Peyer's patch (tissue), 4 donors: ENCODE results near the gene METTL22. TPM values are rescaled to one million over a fixed set of nuclear protein-coding genes. Genes with fewer than 3 reads are reported as not detected.

ENCODE experiments used
- DNase-seq, 3 donors: peaks; one replicate each; pipeline ENCODE4 v3.0.0-alpha.2; 2017 to 2019
- H3K27ac ChIP-seq, 4 donors: fragments of 200-600 bp; sonication (generic); one replicate each; pipeline ENCODE4 v1.5.1; 2016 to 2019
- H3K27me3 ChIP-seq, 2 donors: fragments of 200-600 bp; sonication (generic); one replicate each; pipeline ENCODE4 v1.5.1; 2019
- H3K36me3 ChIP-seq, 3 donors: fragments of 200-600 bp; sonication (generic); one replicate each; pipeline ENCODE4 v1.5.1; 2016 to 2019
- H3K4me1 ChIP-seq, 4 donors: fragments of 200-600 bp; sonication (generic); one replicate each; pipeline ENCODE4 v1.5.1; 2016 to 2019
- H3K4me3 ChIP-seq, 4 donors: fragments of 200-600 bp; sonication (generic); 1 replicate in 3 of 4; 2 replicates in 1 of 4; pipeline ENCODE4 v1.5.1; 2016 to 2019; ENCODE audit warnings: mild to moderate bottlenecking in 1 of 4
- H3K9me3 ChIP-seq, 4 donors: fragments of 200-600 bp; sonication (generic); one replicate each; pipeline ENCODE4 v1.5.1; 2016 to 2019; ENCODE audit warnings: mild to moderate bottlenecking in 1 of 4
- CTCF ChIP-seq, 6 experiments: fragments of 450-650 bp in 4 of 6; fragments of 200-600 bp in 2 of 6; sonication (generic) in 1 of 6; IDR thresholded peaks; one replicate each; pipeline ENCODE4 v1.5.1; 2017 to 2019; ENCODE audit warnings: antibody characterized with exemption in 6 of 6, mild to moderate bottlenecking in 3 of 6, moderate library complexity in 1 of 6
- POLR2A ChIP-seq, 2 donors: fragments of 450-650 bp; IDR thresholded peaks; one replicate each; pipeline ENCODE4 v1.5.1; 2017; ENCODE audit warnings: antibody characterized with exemption in 2 of 2, mild to moderate bottlenecking in 2 of 2, moderate library complexity in 2 of 2
- total RNA-seq, 4 donors: library from RNA; depleted of rRNA; stranded (reverse); fragments of >200 nt; gene quantifications; one replicate each; pipeline ENCODE4 v1.1.0, GENCODE V29; 2016

Gene METTL22
- 10 to 100 TPM; 25.0 to 86.5 (median 59.0) TPM for total RNA-seq

- H3K4me3 ChIP-seq = peak within 1 kb of the TSS; percentile 61 to 95 (median 78)
- TF ChIP-seq POLR2A (IDR thresholded peaks at IDR 0.05) = peak; percentile 65 to 68
- TF ChIP-seq CTCF (IDR thresholded peaks at IDR 0.05) = no peak
- DNase-seq = peak; percentile 86 to 95 (median 91)
- peaks cover 0 to 13% (median 0%) of the 10 kb centered on the region in 3 donors for H3K36me3 ChIP-seq
- peak within 1 kb of the TSS; percentile 55 to 79 (median 71) for H3K27ac ChIP-seq
- no peaks in the 10 kb centered on the region for H3K27me3 ChIP-seq
- H3K9me3 ChIP-seq = no peaks in the 10 kb centered on the region
- peaks cover 0 to 10% (median 5%) of the 10 kb centered on the region in 4 donors for H3K4me1 ChIP-seq
These were observed at the start of gene METTL22 for GRCh38 chr16:8621572-8622314. METTL22 (plus strand) TSS chr16:8621698; CDS start chr16:8625666, 3,968 bp downstream.

- Histone ChIP-seq H3K9me3 (no peaks in the 10 kb centered on the region), H3K36me3 (no peaks in the 10 kb centered on the region), H3K27ac (no peak overlapping the region), H3K4me1 (peaks cover 0 to 5% (median 0%) of the 10 kb centered on the region in 4 donors), H3K4me3 (no peak overlapping the region), H3K27me3 (no peaks in the 10 kb centered on the region)
- TF ChIP-seq CTCF (IDR thresholded peaks at IDR 0.05) (no peak), POLR2A (IDR thresholded peaks at IDR 0.05) (no peak)
- no peak for DNase-seq
These were observed 49.2 kb upstream of the METTL22 start for GRCh38 chr16:8572063-8572918.

- TF ChIP-seq CTCF (IDR thresholded peaks at IDR 0.05) (peak in 4 of 6 experiments; percentile 11 to 39 (median 28)), POLR2A (IDR thresholded peaks at IDR 0.05) (no peak)
These were observed 48.4 kb upstream of the METTL22 start for GRCh38 chr16:8572919-8573724.

GRCh38 chr16:8575399-8575798 lies 46.1 kb upstream of the METTL22 start:
- Histone ChIP-seq H3K27me3 (no peaks in the 10 kb centered on the region), H3K36me3 (no peaks in the 10 kb centered on the region), H3K4me1 (no peaks in the 10 kb centered on the region), H3K27ac (no peak overlapping the region), H3K9me3 (no peaks in the 10 kb centered on the region), H3K4me3 (no peak overlapping the region)
- no peak for DNase-seq
- no peak for TF ChIP-seq CTCF (IDR thresholded peaks at IDR 0.05)
- no peak for TF ChIP-seq POLR2A (IDR thresholded peaks at IDR 0.05)

More at GRCh38 chr16:8572919-8573724, 48.4 kb upstream of the METTL22 start:
- H3K4me3 ChIP-seq = no peak overlapping the region
- H3K27ac ChIP-seq = no peak overlapping the region
- H3K36me3 ChIP-seq = no peaks in the 10 kb centered on the region
- H3K27me3 ChIP-seq = no peaks in the 10 kb centered on the region
- no peak for DNase-seq
- no peaks in the 10 kb centered on the region for H3K9me3 ChIP-seq
- H3K4me1 ChIP-seq = no peaks in the 10 kb centered on the region
